Activated T-cell treated with anti-CD3 and anti-CD28 coated beads, Interleukin-2, amount 50 U/mL, for 72 hours (primary cell): Measurements from ENCODE around the gene TCF4. TPM values are rescaled to one million over a fixed set of nuclear protein-coding genes. Genes with fewer than 3 reads are reported as not detected.

ENCODE experiments used
- ATAC-seq, 2 donors: fragments of 150-1000 bp; cut with Tn5 transposase; replicated peaks in 1 of 2; 2 replicates each; pipeline ENCODE4 v1.10.0; 2021; ENCODE audit warnings: moderate library complexity in 2 of 2, mild to moderate bottlenecking in 1 of 2
- DNase-seq, 2 donors: peaks; one replicate each; pipeline ENCODE4 v3.0.0; 2021 to 2022; ENCODE audit warnings: mixed read lengths in 1 of 2
- H3K27ac Mint-ChIP-seq: one replicate; pipeline ENCODE4 v1.8.0; 2022; ENCODE audit warnings: mild to moderate bottlenecking, moderate library complexity, mixed read lengths
- H3K27me3 Mint-ChIP-seq: one replicate; pipeline ENCODE4 v1.8.0; 2022; ENCODE audit warnings: low read depth, mixed read lengths
- H3K36me3 Mint-ChIP-seq, 2 donors: one replicate each; pipeline ENCODE4 v1.8.0; 2022; ENCODE audit warnings: mixed read lengths in 2 of 2, mild to moderate bottlenecking in 1 of 2; ENCODE audit not compliant: insufficient read depth in 2 of 2
- H3K4me1 Mint-ChIP-seq: one replicate; pipeline ENCODE4 v1.8.0; 2022; ENCODE audit warnings: low read depth, mixed read lengths
- H3K4me3 Mint-ChIP-seq, 2 donors: one replicate each; pipeline ENCODE4 v1.8.0; 2022; ENCODE audit warnings: mild to moderate bottlenecking in 2 of 2, mixed read lengths in 2 of 2, moderate library complexity in 2 of 2
- H3K9me3 Mint-ChIP-seq, 2 donors: one replicate each; pipeline ENCODE4 v1.8.0; 2022; ENCODE audit warnings: mixed read lengths in 2 of 2
- total RNA-seq, 2 donors: library from RNA; stranded (reverse); gene quantifications; one replicate each; pipeline ENCODE4 v1.2.3, GENCODE V29; 2022

The TCF4 gene
- total RNA-seq, 2 donors from 2014 or later = 1.8 to 2.4 TPM

GRCh38 chr18:55195863-55196262, 392.1 kb downstream of the TCF4 start:
- DNase-seq = no peak
- H3K4me1 Mint-ChIP-seq = no peaks in the 10 kb centered on the region
- H3K27ac Mint-ChIP-seq = no peak overlapping the region
- H3K4me3 Mint-ChIP-seq = no peak overlapping the region
- H3K27me3 Mint-ChIP-seq = peaks cover 5% of the 10 kb centered on the region
- H3K9me3 Mint-ChIP-seq = no peaks in the 10 kb centered on the region
- no peaks in the 10 kb centered on the region for H3K36me3 Mint-ChIP-seq
- no peak for ATAC-seq

DNA sequence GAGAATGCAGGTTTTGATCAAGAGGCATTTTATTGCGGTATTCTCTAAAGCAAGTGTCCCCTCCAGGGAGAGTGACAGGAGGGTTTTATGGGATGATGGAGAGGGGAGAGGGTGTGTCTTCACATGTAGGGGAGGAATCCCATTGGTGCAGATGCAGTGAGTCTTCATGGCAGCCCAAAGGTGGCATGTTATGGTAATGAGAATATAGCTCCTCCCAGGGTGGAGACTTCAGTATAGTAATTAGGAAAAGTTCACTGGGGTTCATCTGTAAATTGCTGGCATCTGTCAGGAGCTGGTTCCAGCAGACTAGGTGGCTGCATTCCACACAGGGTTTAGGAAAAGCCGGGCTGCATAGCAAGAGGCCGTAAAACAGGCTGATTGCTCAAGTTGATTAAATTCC, 398.0 kb downstream of the TCF4 start:
- no peak for ATAC-seq
- H3K4me1 Mint-ChIP-seq = no peaks in the 10 kb centered on the region
- no peak overlapping the region for H3K27ac Mint-ChIP-seq
- DNase-seq = no peak
- no peaks in the 10 kb centered on the region for H3K36me3 Mint-ChIP-seq
- peaks cover 11% of the 10 kb centered on the region for H3K27me3 Mint-ChIP-seq
- no peak overlapping the region for H3K4me3 Mint-ChIP-seq
- no peaks in the 10 kb centered on the region for H3K9me3 Mint-ChIP-seq

DNA sequence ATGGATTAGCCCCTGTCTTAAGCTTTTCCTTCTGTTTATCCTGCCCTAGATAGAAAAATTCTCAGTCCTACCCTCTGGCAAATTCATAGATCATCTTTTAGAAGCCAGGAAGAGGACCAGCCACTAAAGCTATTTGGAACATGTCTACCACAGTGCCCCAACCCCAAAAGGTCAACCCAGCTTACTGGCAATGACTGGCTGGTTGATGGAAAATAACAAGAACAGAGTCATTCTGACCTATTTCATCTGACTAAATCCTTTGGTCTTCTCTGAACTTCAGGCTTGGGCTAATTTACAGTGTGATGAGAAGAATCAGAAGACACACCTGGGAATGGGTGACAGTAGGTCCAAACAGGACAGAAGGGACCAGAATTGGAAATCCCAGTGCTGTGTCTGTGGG, 401.4 kb downstream of the TCF4 start:
- Mint-ChIP-seq H3K36me3 (no peaks in the 10 kb centered on the region), H3K27ac (no peak overlapping the region), H3K27me3 (peaks cover 10% of the 10 kb centered on the region), H3K4me1 (no peaks in the 10 kb centered on the region), H3K4me3 (no peak overlapping the region), H3K9me3 (peaks cover 0 to 2% of the 10 kb centered on the region in 2 donors)
- no peak for ATAC-seq
- no peak for DNase-seq

DNA sequence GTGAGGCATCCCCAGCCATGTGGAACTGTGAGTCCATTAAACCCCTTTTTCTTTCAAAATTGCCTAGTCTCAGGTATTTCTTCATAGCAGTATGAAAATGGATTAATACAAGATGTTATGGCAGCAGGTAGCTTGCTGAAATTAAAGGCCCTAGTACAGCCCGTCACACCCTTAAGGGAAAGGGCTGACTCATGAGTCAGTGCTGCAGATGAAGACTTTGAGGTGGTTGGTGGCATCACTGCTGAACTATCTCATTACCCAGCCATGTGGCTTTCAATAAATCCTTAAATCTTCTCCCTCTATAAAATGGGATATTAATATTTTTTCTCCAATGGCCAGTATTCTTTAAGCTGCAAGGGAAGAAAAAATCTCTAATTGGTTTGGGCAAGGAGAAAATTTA, 402.6 kb downstream of the TCF4 start:
- ATAC-seq (no peak), DNase-seq (no peak)
- peaks cover 0 to 2% of the 10 kb centered on the region in 2 donors for H3K9me3 Mint-ChIP-seq
- no peaks in the 10 kb centered on the region for H3K4me1 Mint-ChIP-seq
- H3K4me3 Mint-ChIP-seq = no peak overlapping the region
- H3K27me3 Mint-ChIP-seq = peaks cover 10% of the 10 kb centered on the region
- no peaks in the 10 kb centered on the region for H3K36me3 Mint-ChIP-seq
- no peak overlapping the region for H3K27ac Mint-ChIP-seq

- Mint-ChIP-seq H3K4me3 (no peak overlapping the region), H3K9me3 (peaks cover 5 to 7% of the 10 kb centered on the region in 2 donors), H3K27ac (no peak overlapping the region), H3K36me3 (no peaks in the 10 kb centered on the region), H3K27me3 (no peaks in the 10 kb centered on the region), H3K4me1 (no peaks in the 10 kb centered on the region)
- ATAC-seq = no peak
- no peak for DNase-seq
These were observed 408.2 kb downstream of the TCF4 start for GRCh38 chr18:55179835-55180234.

DNA sequence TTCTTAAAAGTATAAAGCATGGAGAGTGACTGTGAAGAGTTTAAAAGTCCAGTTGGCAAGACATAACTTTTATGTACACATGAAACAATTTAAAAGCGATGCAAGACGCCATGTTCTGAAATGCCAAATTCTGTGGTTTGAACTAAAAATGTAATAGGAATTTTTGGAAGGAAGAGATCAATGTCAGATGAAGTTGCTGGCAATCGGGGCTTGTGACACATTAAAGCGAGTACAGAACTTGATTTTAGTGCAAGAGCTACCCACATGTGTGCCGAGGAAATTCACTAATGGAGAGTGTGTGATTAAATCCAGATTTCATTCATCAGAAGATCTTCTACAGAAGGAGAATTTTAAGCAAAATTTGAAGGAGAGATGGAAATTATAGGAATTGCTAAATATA, 408.6 kb downstream of the TCF4 start:
- H3K27ac Mint-ChIP-seq = no peak overlapping the region
- H3K4me3 Mint-ChIP-seq = no peak overlapping the region
- H3K4me1 Mint-ChIP-seq = no peaks in the 10 kb centered on the region
- H3K27me3 Mint-ChIP-seq = no peaks in the 10 kb centered on the region
- no peak for ATAC-seq
- peaks cover 5 to 7% of the 10 kb centered on the region in 2 donors for H3K9me3 Mint-ChIP-seq
- H3K36me3 Mint-ChIP-seq = no peaks in the 10 kb centered on the region
- DNase-seq = no peak

GRCh38 chr18:55173291-55173690, 414.7 kb downstream of the TCF4 start:
- Mint-ChIP-seq H3K27ac (no peak overlapping the region), H3K9me3 (peaks cover 11 to 12% of the 10 kb centered on the region in 2 donors), H3K27me3 (no peaks in the 10 kb centered on the region), H3K4me1 (no peaks in the 10 kb centered on the region), H3K4me3 (no peak overlapping the region), H3K36me3 (peaks cover 0 to 2% of the 10 kb centered on the region in 2 donors)
- DNase-seq (no peak), ATAC-seq (no peak)
